NCI-H2171 (cell line): ENCODE results near the gene MED4.
A peak's percentile ranks its signal among the peaks of the same experiment; 100 is the strongest.

Experiments
- DNase-seq: peaks from one replicate; lab custom pipeline; 2025; lab: John Stamatoyannopoulos, UW

Gene MED4

DNA sequence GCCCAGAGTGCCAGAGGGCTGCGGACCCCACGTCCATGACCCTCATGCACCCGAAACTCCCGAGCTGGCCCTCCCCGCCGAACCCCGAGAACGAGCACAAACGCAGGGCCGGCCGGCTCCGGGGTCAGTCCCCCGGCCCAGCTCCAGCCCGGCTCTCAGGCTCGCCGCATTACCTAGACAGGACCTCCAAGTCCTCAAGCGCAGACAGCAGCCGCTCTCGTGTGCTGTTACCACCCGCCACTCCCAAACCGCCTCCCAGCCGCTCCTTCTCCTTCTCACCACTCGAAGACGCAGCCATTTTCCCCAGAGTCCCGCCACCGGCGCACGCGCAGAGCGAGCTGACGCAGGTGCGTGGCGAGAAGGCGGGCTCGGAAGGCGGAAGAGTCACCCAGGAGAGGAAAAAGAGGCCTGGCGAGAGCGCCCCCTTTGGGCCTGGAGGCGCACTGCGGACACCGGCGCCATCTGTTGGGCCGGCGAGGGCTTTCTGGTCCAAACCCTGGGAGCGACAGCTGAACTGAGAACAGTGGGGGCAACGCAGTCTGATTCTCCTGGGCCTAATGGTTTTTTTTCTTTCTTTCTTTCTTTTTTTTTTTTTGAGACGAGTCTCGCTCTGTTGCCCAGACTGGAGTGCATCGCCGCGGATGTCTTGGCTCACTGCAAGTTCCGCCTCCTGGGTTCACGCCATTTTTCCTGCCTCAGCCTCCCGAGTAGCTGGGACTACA, at the start of gene MED4:
TSS of gene MED4 (minus strand) at position 324 of the 722 bp plus-strand sequence. CDS start at position 298, 26 bp downstream.
- peak; percentile 89 for DNase-seq

- no peak for DNase-seq
Measured at GRCh38 chr13:48144413-48145035, 49.6 kb upstream of the MED4 start.

- DNase-seq, result no peak
Measured at GRCh38 chr13:48142436-48142835, 47.5 kb upstream of the MED4 start.

DNA sequence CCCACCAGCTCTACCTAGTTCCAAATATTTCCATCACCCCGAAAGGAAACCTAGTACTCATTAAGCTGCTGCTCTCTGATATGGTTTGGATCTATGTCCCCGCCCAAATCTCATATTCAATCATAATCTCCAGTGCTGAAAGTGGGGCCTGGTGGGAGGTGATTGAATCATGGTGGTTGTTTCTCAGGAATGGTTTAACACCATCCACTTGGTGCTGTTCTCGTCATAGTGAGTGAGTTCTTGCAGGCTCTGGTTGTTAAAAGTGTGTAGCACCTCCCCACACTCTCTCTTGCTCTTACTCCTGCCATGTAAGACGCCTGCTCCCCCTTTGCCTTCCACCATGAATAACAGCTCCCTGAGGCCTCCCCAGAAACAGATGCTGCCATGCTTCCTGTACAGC, 43.4 kb upstream of the MED4 start:
- no peak for DNase-seq

DNA sequence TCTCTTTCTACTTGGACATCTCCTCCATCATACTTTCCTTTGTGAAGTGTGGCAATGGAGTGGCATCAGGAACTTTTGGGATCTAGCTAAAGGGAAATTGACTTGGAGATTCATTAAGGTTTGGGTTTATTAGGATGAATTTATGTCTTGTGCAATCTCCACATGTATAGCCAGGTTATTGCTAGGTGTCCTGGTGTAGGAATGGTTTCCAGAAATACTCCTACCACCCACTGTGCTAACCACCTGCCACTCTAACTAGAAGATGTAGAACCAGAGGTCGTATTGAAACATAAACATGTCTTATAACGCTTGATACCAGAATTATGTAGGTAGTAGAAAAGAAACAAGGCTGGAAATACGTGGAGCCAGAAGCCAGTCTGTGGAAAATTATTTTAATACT, 38.1 kb upstream of the MED4 start:
- peak; percentile 47 for DNase-seq

DNA sequence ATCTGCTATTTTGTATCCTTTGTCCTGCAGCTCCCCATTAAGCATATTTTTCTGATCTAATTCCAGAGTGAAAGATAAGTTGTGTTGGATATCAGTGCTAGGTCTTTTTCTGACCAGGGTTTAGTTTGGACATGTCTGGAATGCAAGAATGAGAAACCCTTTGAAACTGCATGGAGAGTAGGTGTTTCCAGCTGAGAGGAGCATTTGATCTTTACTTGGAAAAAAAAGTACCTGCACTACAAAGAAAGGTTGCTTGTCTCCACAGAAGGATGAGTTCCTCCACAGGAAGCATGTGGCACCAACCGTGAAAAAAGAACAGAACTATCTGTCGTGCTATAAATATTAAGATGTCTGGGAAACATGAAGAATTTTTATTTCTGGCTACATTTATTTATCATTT, 36.6 kb upstream of the MED4 start:
- DNase-seq, result no peak

- DNase-seq, result peak; percentile 63
Measured at GRCh38 chr13:48126944-48127830, 32.3 kb upstream of the MED4 start.

GRCh38 chr13:48125794-48126228, 30.9 kb upstream of the MED4 start:
- DNase-seq, result no peak

DNA sequence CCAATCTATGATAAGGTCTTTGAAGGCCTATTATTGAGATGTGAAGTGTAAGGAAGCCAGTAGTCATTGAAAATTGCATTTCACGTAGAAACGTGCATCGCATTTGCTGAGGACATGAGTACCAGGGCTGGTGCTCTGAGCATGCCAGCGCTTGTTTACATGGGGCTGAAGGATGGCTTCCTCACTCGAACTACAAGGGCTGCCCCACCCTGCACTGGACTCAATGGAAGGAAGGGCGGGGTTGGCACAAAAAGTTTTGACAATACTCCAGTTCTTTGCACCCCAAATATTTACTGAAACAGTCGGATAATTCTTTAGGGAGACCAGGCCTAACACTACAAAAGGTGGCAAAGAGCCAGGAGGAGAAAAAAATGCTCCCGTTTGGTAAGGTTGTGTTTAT, 28.9 kb upstream of the MED4 start:
- no peak for DNase-seq

GRCh38 chr13:48121733-48122132, 26.8 kb upstream of the MED4 start:
- DNase-seq, result no peak

GRCh38 chr13:48120241-48120640, 25.3 kb upstream of the MED4 start:
- no peak for DNase-seq

GRCh38 chr13:48118030-48118429, 23.1 kb upstream of the MED4 start:
- no peak for DNase-seq

- no peak for DNase-seq
Measured at GRCh38 chr13:48116808-48117207, 21.9 kb upstream of the MED4 start.

GRCh38 chr13:48113756-48114130, 18.8 kb upstream of the MED4 start:
- DNase-seq, result no peak

DNA sequence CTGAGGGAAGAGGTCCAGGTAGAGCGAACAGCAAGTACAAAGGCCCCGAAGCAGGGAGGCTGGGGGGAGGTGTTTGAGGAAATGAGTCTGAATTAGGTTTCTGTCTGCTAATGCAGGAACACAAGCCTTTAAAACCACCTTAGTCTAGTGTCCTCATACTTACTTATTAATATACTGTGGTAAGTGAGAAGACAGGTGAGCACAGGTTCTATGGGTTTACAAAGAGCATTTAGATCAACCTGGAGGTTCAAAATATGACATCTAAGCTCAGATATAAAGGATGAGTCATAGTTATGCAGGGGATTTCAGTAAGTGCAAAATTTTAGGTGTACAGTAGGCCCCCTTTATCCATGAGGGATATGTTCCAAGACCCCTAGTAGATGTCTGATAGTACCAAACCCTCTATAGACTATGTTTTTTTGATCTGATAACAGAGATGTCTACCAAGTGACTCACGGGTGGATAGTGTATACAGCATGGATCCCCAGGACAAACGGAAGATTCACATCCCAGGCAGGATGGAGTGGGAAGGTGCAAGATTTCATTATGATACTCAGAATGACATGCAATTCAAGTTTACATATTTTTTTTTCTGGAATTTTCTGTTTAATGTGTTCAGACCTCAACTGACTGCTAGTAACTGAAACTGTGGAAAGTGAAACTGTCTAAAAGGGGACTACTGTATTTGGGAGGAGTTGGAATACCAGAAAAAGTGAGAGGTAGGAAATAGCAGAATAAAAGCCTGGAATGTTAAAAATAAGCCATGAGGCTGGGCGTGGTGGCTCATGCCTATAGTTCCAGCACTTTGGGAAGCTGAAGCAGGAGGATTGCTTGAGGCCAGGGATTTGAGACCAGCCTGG, 18.2 kb upstream of the MED4 start:
- DNase-seq, result no peak

DNA sequence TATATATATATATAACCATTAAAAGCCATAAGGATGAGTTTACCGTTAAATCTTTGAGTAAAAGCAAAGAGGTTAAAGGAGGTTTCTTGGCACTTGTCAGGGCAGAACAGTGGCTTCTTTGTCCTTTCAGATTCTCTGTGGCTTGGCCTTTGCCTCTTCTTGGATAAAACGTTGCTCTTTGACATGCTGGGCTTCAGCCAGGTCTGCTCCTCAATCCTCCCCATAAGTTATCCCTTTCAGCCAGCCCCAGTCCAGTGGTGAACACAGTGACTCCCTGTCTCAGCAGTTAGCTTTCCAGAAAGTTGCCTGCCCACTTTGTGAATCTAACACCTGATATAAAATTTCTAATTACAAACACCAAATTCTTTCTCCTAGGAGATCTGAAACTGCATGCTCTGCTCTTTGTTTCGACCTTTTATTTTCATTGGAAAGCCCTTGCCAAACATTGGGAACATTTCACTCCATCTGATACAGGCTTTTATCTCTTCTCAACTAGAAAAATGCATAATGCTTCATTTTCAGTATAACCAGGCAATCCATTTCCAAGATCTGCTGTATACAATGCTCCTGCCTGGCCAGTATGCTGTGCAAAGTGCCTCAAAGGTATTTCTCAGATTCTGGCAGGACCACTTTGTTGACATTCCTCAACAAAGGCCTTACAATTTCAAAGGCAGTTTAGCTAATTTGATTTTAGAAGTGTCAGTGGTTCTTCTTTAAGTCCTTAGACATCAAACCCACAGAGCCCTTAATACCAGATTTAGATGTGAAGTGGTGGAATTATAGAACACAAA, 16.2 kb upstream of the MED4 start:
- no peak for DNase-seq

DNA sequence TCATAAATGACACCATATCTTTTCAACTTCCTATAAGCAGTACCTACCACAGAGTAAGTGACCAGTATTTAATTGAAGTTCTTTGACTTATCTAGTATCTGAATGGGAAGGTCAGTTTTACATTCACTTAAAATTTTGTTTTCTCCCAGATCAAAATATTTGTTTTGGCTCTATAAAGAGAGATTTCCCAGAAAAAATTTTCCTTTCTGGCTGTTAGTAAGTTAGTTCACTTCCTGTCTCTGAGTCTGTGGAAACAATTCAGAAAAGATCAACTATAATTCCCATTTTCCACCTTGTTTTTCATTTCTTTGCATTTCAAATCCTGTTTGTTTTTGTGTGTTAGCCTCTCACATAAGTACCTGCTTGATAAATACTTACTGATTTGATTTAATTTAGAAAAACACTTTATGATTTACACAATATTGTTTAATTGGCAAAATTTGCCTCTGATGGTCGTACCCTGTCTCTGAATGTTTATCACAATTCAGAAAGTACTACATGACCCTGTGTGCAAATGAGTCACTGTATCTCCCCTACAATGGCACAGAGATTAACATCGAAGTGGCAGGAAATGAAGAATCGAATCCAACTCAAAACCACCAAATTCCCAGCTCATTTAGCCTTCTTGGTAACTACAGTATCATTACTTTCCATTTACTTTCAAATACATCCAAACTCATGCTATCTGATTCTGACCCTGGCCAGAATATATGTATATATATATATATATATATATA, 15.4 kb upstream of the MED4 start:
- no peak for DNase-seq

DNA sequence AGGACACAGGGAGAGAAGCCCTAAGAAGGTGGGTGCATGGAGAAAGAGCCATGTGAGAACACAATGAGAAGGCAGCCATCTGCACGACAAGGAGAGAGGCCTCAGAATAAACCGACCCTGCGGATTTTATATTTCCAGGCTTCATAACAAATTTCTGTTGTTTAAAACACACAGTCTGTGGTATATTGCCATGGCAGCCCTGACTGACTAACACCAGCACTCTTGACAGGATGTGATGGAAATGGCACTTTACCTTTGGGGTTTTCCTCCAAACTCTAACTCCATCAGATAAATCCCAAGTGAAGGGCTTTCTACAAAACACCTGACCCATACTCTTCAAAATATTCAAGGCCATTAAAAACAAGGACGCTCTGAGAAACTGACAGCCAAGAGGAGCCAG, 13.2 kb upstream of the MED4 start:
- no peak for DNase-seq

GRCh38 chr13:48097793-48098192, 2.9 kb upstream of the MED4 start:
- DNase-seq, result no peak

DNA sequence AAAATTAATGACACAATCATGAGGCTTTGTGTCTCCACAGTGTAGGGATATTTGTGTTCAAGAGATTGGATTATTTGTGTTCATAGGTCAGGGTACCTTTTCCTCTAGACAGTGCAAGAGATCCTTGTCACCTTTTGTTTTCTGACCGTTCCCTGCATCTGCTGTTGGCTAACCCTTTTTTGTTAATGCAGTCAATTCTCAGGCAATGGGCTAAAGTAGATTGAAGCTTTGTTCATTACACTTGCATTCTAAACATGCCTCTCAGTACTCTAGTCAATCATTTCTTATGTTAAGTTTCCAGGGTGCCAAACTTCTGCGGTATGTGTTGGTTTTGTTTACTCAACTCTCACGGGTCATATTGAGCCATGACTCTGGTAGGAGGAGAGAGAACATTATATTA, 1.8 kb upstream of the MED4 start:
- DNase-seq, result no peak
